ENCODE data around the gene CIRBP.

Gene CIRBP

GRCh38 chr19:1269478-1270212 lies 513 bp downstream of the CIRBP start:
- peak; percentile 92 to 98 for DNase-seq

- peak in 1 of 2 experiments; percentile 67 for DNase-seq
Observed at GRCh38 chr19:1270213-1270853, 1.2 kb downstream of the CIRBP start.

- no peak for DNase-seq
Observed at GRCh38 chr19:1270854-1271527, 1.9 kb downstream of the CIRBP start.

- no peak for DNase-seq
Observed at GRCh38 chr19:1271528-1272422, 2.6 kb downstream of the CIRBP start.

- DNase-seq: no peak
Observed at GRCh38 chr19:1272423-1273262, 3.5 kb downstream of the CIRBP start.

- DNase-seq: no peak
Observed at GRCh38 chr19:1273263-1274041, 4.3 kb downstream of the CIRBP start.

- DNase-seq: no peak
Observed at GRCh38 chr19:1274081-1274851, 5.1 kb downstream of the CIRBP start.

GRCh38 chr19:1274852-1275259 lies 5.7 kb downstream of the CIRBP start:
- peak in 1 of 2 experiments; percentile 60 for DNase-seq

GRCh38 chr19:1275260-1275975 lies 6.3 kb downstream of the CIRBP start, which contains the start of gene FAM174C:
Gene FAM174C (plus strand): TSS chr19:1275530. CDS start chr19:1275550, 20 bp downstream.
- DNase-seq: peak; percentile 97 to 99

- no peak for DNase-seq
Observed at GRCh38 chr19:1275976-1276627, 7.0 kb downstream of the CIRBP start.

- no peak for DNase-seq
Observed at GRCh38 chr19:1276628-1277022, 7.5 kb downstream of the CIRBP start.

GRCh38 chr19:1277061-1277460 lies 7.9 kb downstream of the CIRBP start:
- DNase-seq: no peak

GRCh38 chr19:1278074-1278473 lies 8.9 kb downstream of the CIRBP start:
- DNase-seq: no peak

- no peak for DNase-seq
Observed at GRCh38 chr19:1278713-1279660, 9.9 kb downstream of the CIRBP start.

GRCh38 chr19:1279782-1280341 lies 10.7 kb downstream of the CIRBP start:
- peak; percentile 87 to 89 for DNase-seq

GRCh38 chr19:1280636-1281568 lies 11.8 kb downstream of the CIRBP start:
- DNase-seq: no peak

All from NCI-H446 (cell line).